Measurements from ENCODE around the gene B4GALNT2.

Gene B4GALNT2

GRCh38 chr17:49204516-49204915, 71.9 kb downstream of the B4GALNT2 start:
- no peaks in the 10 kb centered on the region for H3K36me3 ChIP-seq (ENCODE audit: insufficient read depth, low read length)
- H3K4me1 ChIP-seq (ENCODE audit: insufficient read depth, low read length), result peaks cover 8% of the 10 kb centered on the region
- DNase-seq (no peak), ATAC-seq (ENCODE audit: insufficient read depth, low read depth) (no peak)
- no peak for TF ChIP-seq CTCF (IDR thresholded peaks at IDR 0.05; ENCODE audit: borderline replicate concordance, extremely low read depth, low read length, poor library complexity, severe bottlenecking)
- TF ChIP-seq EZH2 (IDR thresholded peaks at IDR 0.05; ENCODE audit: borderline replicate concordance, low read depth, low read length, severe bottlenecking), result no peak
- no peaks in the 10 kb centered on the region for H3K79me2 ChIP-seq (ENCODE audit: insufficient read depth, low read length)
- H2AFZ ChIP-seq (ENCODE audit: low read depth, low read length), result no peak overlapping the region
- H3K4me3 ChIP-seq (ENCODE audit: low read depth in 1 of 2, low read length in 2 of 2), result no peak overlapping the region
- no peak overlapping the region for H3K4me2 ChIP-seq (ENCODE audit: insufficient read depth, low read length)
- no peaks in the 10 kb centered on the region for H3K27me3 ChIP-seq (ENCODE audit: insufficient read depth, low read length, poor library complexity)
- no peaks in the 10 kb centered on the region for H4K20me1 ChIP-seq (ENCODE audit: insufficient read depth, low read length)
- H3K9ac ChIP-seq (ENCODE audit: low read depth, low read length), result no peak overlapping the region
- H3K27ac ChIP-seq (ENCODE audit: low read length), result no peak overlapping the region
- no peaks in the 10 kb centered on the region for H3K9me3 ChIP-seq (ENCODE audit: insufficient read depth, low read length, severe bottlenecking)

GRCh38 chr17:49209061-49209571, 76.5 kb downstream of the B4GALNT2 start:
- peak overlapping the region in 1 of 2 experiments; percentile 66; a peak in 1 of 4 replicates for H3K4me3 ChIP-seq (ENCODE audit: low read depth in 1 of 2, low read length in 2 of 2)
- no peak overlapping the region for H3K9ac ChIP-seq (ENCODE audit: low read depth, low read length)
- 0 out of 2 replicates have a peak, but pooled peaks cover 3% of the 10 kb centered on the region for H3K36me3 ChIP-seq (ENCODE audit: insufficient read depth, low read length)
- DNase-seq (peak; percentile 54), ATAC-seq (ENCODE audit: insufficient read depth, low read depth) (no peak)
- no peaks in the 10 kb centered on the region for H4K20me1 ChIP-seq (ENCODE audit: insufficient read depth, low read length)
- TF ChIP-seq EZH2 (IDR thresholded peaks at IDR 0.05; ENCODE audit: borderline replicate concordance, low read depth, low read length, severe bottlenecking) (no peak), CTCF (IDR thresholded peaks at IDR 0.05; ENCODE audit: borderline replicate concordance, extremely low read depth, low read length, poor library complexity, severe bottlenecking) (no peak)
- H3K79me2 ChIP-seq (ENCODE audit: insufficient read depth, low read length), result peaks cover 16% of the 10 kb centered on the region
- H2AFZ ChIP-seq (ENCODE audit: low read depth, low read length), result no peak overlapping the region
- H3K4me2 ChIP-seq (ENCODE audit: insufficient read depth, low read length), result peak overlapping the region; percentile 81
- H3K27ac ChIP-seq (ENCODE audit: low read length), result no peak overlapping the region; the same call in 1 of the 2 replicates
- H3K27me3 ChIP-seq (ENCODE audit: insufficient read depth, low read length, poor library complexity), result no peaks in the 10 kb centered on the region
- H3K4me1 ChIP-seq (ENCODE audit: insufficient read depth, low read length), result peaks cover 52% of the 10 kb centered on the region
- no peaks in the 10 kb centered on the region for H3K9me3 ChIP-seq (ENCODE audit: insufficient read depth, low read length, severe bottlenecking)

- H3K27me3 ChIP-seq (ENCODE audit: insufficient read depth, low read length, poor library complexity), result no peaks in the 10 kb centered on the region
- DNase-seq (peak; percentile 89), ATAC-seq (ENCODE audit: insufficient read depth, low read depth) (peak; percentile 97)
- no peaks in the 10 kb centered on the region for H3K9me3 ChIP-seq (ENCODE audit: insufficient read depth, low read length, severe bottlenecking)
- H3K4me2 ChIP-seq (ENCODE audit: insufficient read depth, low read length), result peak within 1 kb of the TSS; percentile 81
- peak within 1 kb of the TSS; percentile 88 for H3K27ac ChIP-seq (ENCODE audit: low read length)
- H3K36me3 ChIP-seq (ENCODE audit: insufficient read depth, low read length), result 0 out of 2 replicates have a peak, but pooled peaks cover 3% of the 10 kb centered on the region
- peak within 1 kb of the TSS; percentile 86 for H2AFZ ChIP-seq (ENCODE audit: low read depth, low read length)
- H3K9ac ChIP-seq (ENCODE audit: low read depth, low read length), result peak within 1 kb of the TSS; percentile 67
- peaks cover 16% of the 10 kb centered on the region for H3K79me2 ChIP-seq (ENCODE audit: insufficient read depth, low read length)
- TF ChIP-seq CTCF (IDR thresholded peaks at IDR 0.05; ENCODE audit: borderline replicate concordance, extremely low read depth, low read length, poor library complexity, severe bottlenecking), result no peak
- no peak for TF ChIP-seq EZH2 (IDR thresholded peaks at IDR 0.05; ENCODE audit: borderline replicate concordance, low read depth, low read length, severe bottlenecking)
- no peaks in the 10 kb centered on the region for H4K20me1 ChIP-seq (ENCODE audit: insufficient read depth, low read length)
- peaks cover 52% of the 10 kb centered on the region for H3K4me1 ChIP-seq (ENCODE audit: insufficient read depth, low read length)
- H3K4me3 ChIP-seq (ENCODE audit: low read depth in 1 of 2, low read length in 2 of 2), result peak within 1 kb of the TSS; percentile 34 to 66
Observed at GRCh38 chr17:49210158-49211029, 77.8 kb downstream of the B4GALNT2 start, which contains the start of the genes ABI3 and GNGT2. TSS of gene ABI3 (plus strand) at chr17:49210707. CDS start at chr17:49210725, 18 bp downstream. TSS of gene GNGT2 (minus strand) at chr17:49210574. CDS start at chr17:49207422, 3,152 bp downstream.

Measured in DND-41 (cell line).